Fibroblast of lung (primary cell): Measurements from ENCODE around the gene POC1B. TPM values are rescaled to one million over a fixed set of nuclear protein-coding genes. Genes with fewer than 3 reads are reported as not detected.

Experiments used
- DNase-seq, 2 donors: peaks; one replicate each; pipeline versions ENCODE4 v3.0.0 to v3.0.0-alpha.2; 2010; ENCODE audit warnings: low read depth in 2 of 2
- H2AFZ ChIP-seq: 2 replicates; pipeline ENCODE4 v1.5.1; 2012; ENCODE audit warnings: low read length, control low read depth, inconsistent platforms
- H3K27ac ChIP-seq: 2 replicates; pipeline ENCODE4 v1.5.1; 2011; ENCODE audit warnings: low read length, control low read depth; ENCODE audit not compliant: insufficient read depth
- H3K27me3 ChIP-seq: 2 replicates; pipeline ENCODE4 v1.5.1; 2011; ENCODE audit warnings: mild to moderate bottlenecking, low read length; ENCODE audit not compliant: control insufficient read depth, insufficient read depth
- H3K36me3 ChIP-seq: 2 replicates; pipeline ENCODE4 v1.5.1; 2011; ENCODE audit warnings: low read length; ENCODE audit not compliant: control insufficient read depth, insufficient read depth
- H3K4me1 ChIP-seq: 2 replicates; pipeline ENCODE4 v1.5.1; 2011; ENCODE audit warnings: low read length; ENCODE audit not compliant: control insufficient read depth, insufficient read depth; ENCODE audit errors: extremely low read depth
- H3K4me2 ChIP-seq: 2 replicates; pipeline ENCODE4 v1.5.1; 2011; ENCODE audit warnings: low read length, control low read depth; ENCODE audit not compliant: insufficient read depth; ENCODE audit errors: extremely low read depth
- H3K4me3 ChIP-seq, 4 experiments: fragments of 200-600 bp in 1 of 4; sonication (generic) in 1 of 4; replicated peaks in 1 of 4; 2 replicates each; pipeline ENCODE4 v1.5.1; 2011 to 2016; ENCODE audit warnings: low read length in 4 of 4, low read depth in 3 of 4, mild to moderate bottlenecking in 3 of 4, control low read depth in 2 of 4, inconsistent platforms in 1 of 4, mixed read lengths in 1 of 4; ENCODE audit not compliant: insufficient read depth in 1 of 4; ENCODE audit errors: control extremely low read depth in 1 of 4
- H3K79me2 ChIP-seq: 2 replicates; pipeline ENCODE4 v1.5.1; 2012; ENCODE audit warnings: mild to moderate bottlenecking, low read length, inconsistent platforms; ENCODE audit not compliant: control insufficient read depth, insufficient read depth
- H3K9ac ChIP-seq: 2 replicates; pipeline ENCODE4 v1.5.1; 2011; ENCODE audit warnings: mild to moderate bottlenecking, low read length, control low read depth; ENCODE audit not compliant: insufficient read depth
- H3K9me3 ChIP-seq: 2 replicates; pipeline ENCODE4 v1.5.1; 2012; ENCODE audit warnings: low read depth, low read length; ENCODE audit not compliant: control insufficient read depth, insufficient read depth
- H4K20me1 ChIP-seq: 2 replicates; pipeline ENCODE4 v1.5.1; 2011; ENCODE audit warnings: low read length; ENCODE audit not compliant: control insufficient read depth, insufficient read depth; ENCODE audit errors: extremely low read depth
- EZH2 ChIP-seq: IDR thresholded peaks from 2 replicates; pipeline ENCODE4 v1.5.1; 2012; ENCODE audit warnings: low read length, control low read depth, mild to moderate bottlenecking; ENCODE audit errors: missing control alignments
- polyA plus RNA-seq, 2 donors: library from polyadenylated mRNA; depleted of rRNA in 1 of 2; stranded (reverse) in 1 of 2; unstranded in 1 of 2; fragments of >200 nt; gene quantifications; 2 replicates each; pipeline ENCODE4 v1.2.1, GENCODE V29; 2011 to 2012; ENCODE audit warnings: missing spikeins in 1 of 2
- total RNA-seq: library from RNA; depleted of rRNA; stranded (reverse); fragments of >200 nt; gene quantifications from 2 replicates; pipeline ENCODE4 v1.2.1, GENCODE V29; 2014
- TF ChIP-seq, protein P1 (sequence below), 2 donors: IDR thresholded peaks in 1 of 2; conservative IDR thresholded peaks in 1 of 2; 1 replicate in 1 of 2; 2 replicates in 1 of 2; pipeline ENCODE4 v1.5.1; 2011 to 2012; ENCODE audit warnings: low read length in 2 of 2, control low read depth in 1 of 2, inconsistent platforms in 1 of 2, low read depth in 1 of 2, mild to moderate bottlenecking in 1 of 2

Gene POC1B
- total and polyA plus RNA-seq, 2 donors (not counting 1 experiment from before 2014, with no cell fraction given) = 10.2 to 16.7 TPM

GRCh38 chr12:89411846-89412245, 114.0 kb downstream of the POC1B start:
- Histone ChIP-seq H3K4me3 (no peak overlapping the region), H3K9ac (no peak overlapping the region), H3K9me3 (no peaks in the 10 kb centered on the region), H3K27me3 (no peaks in the 10 kb centered on the region), H3K27ac (no peak overlapping the region), H3K4me2 (no peak overlapping the region), H3K36me3 (no peaks in the 10 kb centered on the region), H2AFZ (no peak overlapping the region), H3K4me1 (peaks cover 5% of the 10 kb centered on the region), H3K79me2 (no peaks in the 10 kb centered on the region), H4K20me1 (no peaks in the 10 kb centered on the region)
- DNase-seq = no peak
- no peak for TF ChIP-seq EZH2
- TF ChIP-seq, protein P1, sequence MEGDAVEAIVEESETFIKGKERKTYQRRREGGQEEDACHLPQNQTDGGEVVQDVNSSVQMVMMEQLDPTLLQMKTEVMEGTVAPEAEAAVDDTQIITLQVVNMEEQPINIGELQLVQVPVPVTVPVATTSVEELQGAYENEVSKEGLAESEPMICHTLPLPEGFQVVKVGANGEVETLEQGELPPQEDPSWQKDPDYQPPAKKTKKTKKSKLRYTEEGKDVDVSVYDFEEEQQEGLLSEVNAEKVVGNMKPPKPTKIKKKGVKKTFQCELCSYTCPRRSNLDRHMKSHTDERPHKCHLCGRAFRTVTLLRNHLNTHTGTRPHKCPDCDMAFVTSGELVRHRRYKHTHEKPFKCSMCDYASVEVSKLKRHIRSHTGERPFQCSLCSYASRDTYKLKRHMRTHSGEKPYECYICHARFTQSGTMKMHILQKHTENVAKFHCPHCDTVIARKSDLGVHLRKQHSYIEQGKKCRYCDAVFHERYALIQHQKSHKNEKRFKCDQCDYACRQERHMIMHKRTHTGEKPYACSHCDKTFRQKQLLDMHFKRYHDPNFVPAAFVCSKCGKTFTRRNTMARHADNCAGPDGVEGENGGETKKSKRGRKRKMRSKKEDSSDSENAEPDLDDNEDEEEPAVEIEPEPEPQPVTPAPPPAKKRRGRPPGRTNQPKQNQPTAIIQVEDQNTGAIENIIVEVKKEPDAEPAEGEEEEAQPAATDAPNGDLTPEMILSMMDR (conservative IDR thresholded peaks at IDR 0.05 in 1 of 2, IDR thresholded peaks at IDR 0.05 in 1 of 2; ENCODE audit: low read depth in 1 of 2, low read length in 2 of 2) = no peak

DNA sequence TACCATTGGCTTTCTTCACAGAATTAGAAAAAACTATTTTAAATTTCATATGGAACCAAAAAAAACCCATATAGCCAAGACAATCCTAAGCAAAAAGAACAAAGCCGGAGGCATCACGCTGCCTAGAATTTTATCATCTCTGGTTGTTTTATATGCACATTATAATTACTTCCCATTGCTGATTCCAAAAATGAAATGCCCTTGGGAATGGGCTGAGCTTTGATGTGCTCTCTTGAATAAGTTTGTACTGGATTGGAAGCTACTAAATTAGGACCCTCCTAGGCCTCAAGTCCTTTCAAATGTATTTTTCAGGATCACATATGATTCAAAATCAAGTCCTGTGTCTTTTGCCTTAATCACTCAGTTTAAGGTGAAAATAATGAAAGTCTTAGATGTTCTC, 114.6 kb downstream of the POC1B start:
- TF ChIP-seq, protein P1 (conservative IDR thresholded peaks at IDR 0.05 in 1 of 2, IDR thresholded peaks at IDR 0.05 in 1 of 2; ENCODE audit: low read depth in 1 of 2, low read length in 2 of 2) = no peak
- no peak for TF ChIP-seq EZH2

GRCh38 chr12:89405626-89406345, 120.1 kb downstream of the POC1B start:
- TF ChIP-seq EZH2 = no peak
- TF ChIP-seq, protein P1 (conservative IDR thresholded peaks at IDR 0.05 in 1 of 2, IDR thresholded peaks at IDR 0.05 in 1 of 2; ENCODE audit: low read depth in 1 of 2, low read length in 2 of 2) = no peak
- Histone ChIP-seq H3K9ac (no peak overlapping the region), H2AFZ (no peak overlapping the region), H3K4me1 (no peaks in the 10 kb centered on the region), H3K79me2 (no peaks in the 10 kb centered on the region), H4K20me1 (no peaks in the 10 kb centered on the region), H3K4me3 (no peak overlapping the region), H3K36me3 (no peaks in the 10 kb centered on the region), H3K27ac (no peak overlapping the region), H3K27me3 (no peaks in the 10 kb centered on the region), H3K9me3 (no peaks in the 10 kb centered on the region), H3K4me2 (no peak overlapping the region)
- DNase-seq = no peak

More for the DNA sequence above, 114.6 kb downstream of the POC1B start:
- no peak for DNase-seq
- no peaks in the 10 kb centered on the region for H3K27me3 ChIP-seq
- H4K20me1 ChIP-seq = no peaks in the 10 kb centered on the region
- H3K9ac ChIP-seq = no peak overlapping the region
- H3K4me2 ChIP-seq = no peak overlapping the region
- no peaks in the 10 kb centered on the region for H3K36me3 ChIP-seq
- peaks cover 5% of the 10 kb centered on the region for H3K4me1 ChIP-seq
- no peak overlapping the region for H3K27ac ChIP-seq
- no peak overlapping the region for H2AFZ ChIP-seq
- H3K9me3 ChIP-seq = no peaks in the 10 kb centered on the region
- H3K4me3 ChIP-seq = no peak overlapping the region
- no peaks in the 10 kb centered on the region for H3K79me2 ChIP-seq
